ENCODE results near the gene CADM1.

The CADM1 gene

DNA sequence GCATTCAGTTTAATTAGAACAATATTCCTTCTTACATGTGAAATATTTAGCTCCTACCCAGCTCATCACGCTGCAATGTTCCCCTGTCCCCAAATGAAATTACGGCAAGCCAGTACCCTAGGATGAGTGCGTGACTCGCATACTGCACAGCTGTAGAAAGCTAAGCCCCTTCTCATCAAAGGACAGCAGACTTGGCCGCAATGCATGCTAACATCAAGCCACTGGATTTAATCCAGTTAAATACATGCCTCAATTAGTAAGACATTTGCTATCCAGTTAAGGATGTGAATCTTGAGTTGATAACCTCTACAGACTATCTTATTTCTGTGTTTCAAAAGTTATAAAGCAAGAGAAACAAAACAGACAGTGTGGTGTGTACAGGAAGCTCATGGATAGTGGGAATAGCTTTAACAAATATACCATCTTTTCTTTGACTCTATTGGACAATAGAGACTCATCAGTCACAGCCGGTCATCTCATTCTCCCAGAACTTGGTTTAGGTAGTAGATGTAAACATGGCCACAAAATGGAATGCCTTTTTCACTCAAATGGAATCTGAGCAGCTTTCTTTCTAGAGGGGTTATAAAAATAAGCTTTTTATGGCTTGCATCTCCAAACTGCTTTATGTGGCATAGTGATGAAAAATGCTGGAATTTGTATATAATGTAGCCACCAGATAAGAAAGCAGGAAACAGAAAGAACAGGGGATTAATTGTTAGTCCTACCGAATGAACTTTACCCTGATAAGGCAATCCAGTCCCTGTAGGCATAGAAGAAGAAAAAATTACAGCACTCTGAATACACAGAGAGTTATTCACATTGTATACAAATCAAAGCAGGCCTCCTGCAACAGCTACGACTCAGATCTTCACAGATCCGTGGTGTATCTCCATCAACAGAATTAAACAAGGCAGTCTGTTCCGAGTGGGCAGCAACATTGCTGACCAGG is 224.1 kb downstream of the CADM1 start:
- no peak for DNase-seq (ENCODE audit: low spot score)

DNA sequence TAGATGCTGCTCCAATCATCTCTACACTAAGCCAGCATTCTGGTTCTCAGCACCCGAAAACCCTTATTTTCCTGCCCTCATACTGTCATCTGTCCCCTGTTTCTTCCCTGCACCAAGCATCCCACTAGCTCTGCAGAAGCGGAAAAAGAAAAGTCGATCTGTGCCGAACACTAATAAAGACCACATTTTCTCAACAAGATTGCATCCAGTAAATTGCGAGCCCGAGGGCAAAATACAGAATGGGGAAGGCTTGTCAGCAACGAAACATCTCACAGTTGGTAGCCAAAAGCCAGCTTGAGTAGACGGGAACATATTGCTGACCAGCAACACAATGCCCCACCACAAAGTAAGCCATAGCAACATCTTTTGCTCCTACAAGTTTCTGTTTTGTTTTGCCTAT is 227.4 kb downstream of the CADM1 start:
- DNase-seq (ENCODE audit: low spot score) = no peak

- DNase-seq (ENCODE audit: low spot score) = no peak
These were observed 228.0 kb downstream of the CADM1 start for GRCh38 chr11:115276191-115276590.

GRCh38 chr11:115275045-115275444 is 229.2 kb downstream of the CADM1 start:
- DNase-seq (ENCODE audit: low spot score) = no peak

DNA sequence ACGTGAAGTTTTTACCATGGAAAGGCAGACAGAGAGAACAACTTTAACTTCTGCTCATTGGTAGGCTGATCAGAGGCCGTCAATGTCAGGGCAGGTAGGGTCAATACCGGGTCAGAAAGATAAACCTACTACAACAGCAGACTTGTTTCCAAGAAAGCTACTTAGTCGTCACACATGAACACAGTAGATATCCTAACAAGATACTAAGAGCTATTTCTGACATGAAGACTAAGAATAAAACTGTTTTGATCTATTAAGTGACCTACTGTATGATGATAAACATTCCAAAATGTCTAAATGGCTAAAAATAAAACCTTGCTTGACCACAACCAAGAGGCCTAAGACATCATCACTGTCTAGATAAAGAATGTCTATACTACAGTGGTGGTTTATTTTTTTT is 231.3 kb downstream of the CADM1 start:
- DNase-seq (ENCODE audit: low spot score) = no peak

GRCh38 chr11:115271643-115272042 is 232.6 kb downstream of the CADM1 start:
- DNase-seq (ENCODE audit: low spot score) = no peak

GRCh38 chr11:115269191-115269950 is 234.8 kb downstream of the CADM1 start:
- no peak for DNase-seq (ENCODE audit: low spot score)

DNA sequence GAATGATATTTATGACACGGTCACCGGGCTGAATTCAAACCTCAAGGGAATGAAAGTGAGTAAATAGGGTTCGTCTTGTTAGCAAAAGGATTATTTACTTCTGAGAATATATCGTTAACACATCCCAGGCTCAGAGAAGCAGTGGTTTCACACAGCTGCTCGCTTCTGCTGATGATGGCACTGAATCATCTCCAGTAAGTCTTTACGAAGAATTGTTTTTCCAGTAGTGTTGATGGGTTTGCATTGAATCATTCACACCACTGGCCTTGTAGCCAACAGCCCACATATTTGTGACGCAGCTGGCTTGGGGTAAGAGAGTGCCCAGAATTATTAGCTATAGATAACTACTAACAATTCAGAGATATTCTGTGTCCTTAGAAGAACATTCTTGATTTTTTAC is 236.3 kb downstream of the CADM1 start:
- peak; percentile 20 for DNase-seq (ENCODE audit: low spot score)

DNA sequence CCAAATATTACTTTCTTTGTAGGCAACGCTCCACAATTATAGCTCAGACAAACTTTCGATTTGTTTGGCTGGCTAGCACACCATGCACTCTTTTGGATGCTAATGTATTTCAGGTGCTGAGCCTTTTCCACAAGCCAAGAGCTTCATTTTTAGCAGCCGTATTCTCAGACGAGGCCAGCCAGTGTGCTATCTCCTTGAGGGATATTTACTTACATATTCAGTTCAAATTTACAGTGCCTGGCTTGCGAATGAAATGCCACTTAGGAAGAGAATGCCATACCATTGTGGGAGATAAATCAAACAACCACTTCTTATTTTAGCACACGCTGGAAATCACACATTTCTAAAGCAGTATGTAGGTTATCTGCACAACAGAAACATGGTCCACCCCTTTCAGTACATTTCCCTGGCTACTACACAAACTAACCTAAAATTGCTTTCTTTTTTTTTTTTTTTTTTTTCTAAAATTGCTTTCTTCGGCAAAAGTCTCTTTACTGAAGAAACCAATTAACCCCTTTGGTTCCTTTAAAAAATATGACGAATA is 236.9 kb downstream of the CADM1 start:
- DNase-seq (ENCODE audit: low spot score) = no peak

DNA sequence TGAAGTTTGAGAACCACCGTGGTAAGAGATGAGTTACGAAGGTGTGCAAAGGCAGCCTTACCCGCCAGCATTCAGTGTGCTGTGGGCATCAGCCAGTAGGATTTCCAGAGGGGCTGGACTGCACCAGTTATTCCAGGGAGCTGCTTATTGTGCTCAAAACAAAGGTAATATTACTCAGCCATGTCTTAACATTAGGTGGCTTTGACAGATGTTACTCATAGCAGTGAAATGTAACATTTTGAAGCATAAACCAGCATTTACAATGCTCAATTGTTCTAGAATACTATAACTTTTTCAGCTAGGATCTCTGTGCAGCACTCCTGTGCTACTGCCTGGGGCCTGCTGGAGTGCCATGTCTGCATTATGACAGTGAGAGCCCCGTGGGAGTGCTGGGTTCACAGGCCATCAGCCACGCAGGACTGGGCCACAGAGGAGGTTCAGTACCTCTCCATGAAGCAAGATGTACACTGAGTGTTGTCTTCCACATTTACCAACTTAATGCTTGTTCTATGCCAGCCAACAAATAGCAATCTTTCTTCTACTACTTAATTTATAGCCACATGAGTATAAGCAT is 238.1 kb downstream of the CADM1 start:
- no peak for DNase-seq (ENCODE audit: low spot score)

- DNase-seq (ENCODE audit: low spot score) = no peak
These were observed 240.2 kb downstream of the CADM1 start for GRCh38 chr11:115263799-115264656.

GRCh38 chr11:115258216-115258615 is 246.0 kb downstream of the CADM1 start:
- DNase-seq (ENCODE audit: low spot score) = no peak

- no peak for DNase-seq (ENCODE audit: low spot score)
These were observed 246.5 kb downstream of the CADM1 start for GRCh38 chr11:115257678-115258077.

GRCh38 chr11:115257270-115257669 is 246.9 kb downstream of the CADM1 start:
- DNase-seq (ENCODE audit: low spot score) = no peak

DNA sequence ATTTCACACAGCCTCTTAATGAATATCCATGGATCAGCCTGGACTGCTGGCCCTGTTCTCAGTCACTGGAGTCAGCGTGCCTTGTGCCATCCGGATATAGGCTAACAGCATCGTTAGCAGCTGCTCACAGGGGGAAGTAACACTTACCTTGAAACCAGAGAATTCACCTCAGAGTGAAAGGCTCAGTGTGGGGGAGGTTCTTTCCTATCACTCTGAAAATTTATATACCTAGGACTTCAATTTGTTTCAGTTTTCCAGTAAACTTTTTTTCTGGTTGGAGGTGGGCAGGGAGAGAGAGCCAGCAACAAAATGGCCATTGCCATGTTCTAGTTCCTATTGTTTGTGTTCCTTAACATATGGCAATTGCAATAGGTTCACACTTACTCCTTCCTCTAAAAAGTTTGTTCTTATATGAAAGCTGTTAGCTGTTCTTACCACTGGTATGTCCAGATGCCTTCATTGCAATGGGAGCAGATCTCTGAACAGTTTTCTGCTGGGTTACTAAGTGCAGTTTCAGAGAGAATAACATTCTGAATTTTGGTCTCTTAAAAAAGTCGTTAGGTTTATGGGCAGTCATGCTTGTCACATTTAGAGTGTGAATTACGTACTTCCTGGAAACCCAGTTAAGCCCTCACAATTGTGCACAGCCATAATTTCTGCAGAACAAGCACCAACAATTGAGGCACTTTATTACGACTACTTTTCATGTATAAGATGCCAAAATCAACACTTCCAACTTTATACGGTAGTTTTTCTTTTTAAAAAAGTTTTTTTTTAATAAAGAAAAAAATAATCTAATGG is 247.6 kb downstream of the CADM1 start:
- peak; percentile 23 for DNase-seq (ENCODE audit: low spot score)

GRCh38 chr11:115255006-115255762 is 249.0 kb downstream of the CADM1 start:
- no peak for DNase-seq (ENCODE audit: low spot score)

DNA sequence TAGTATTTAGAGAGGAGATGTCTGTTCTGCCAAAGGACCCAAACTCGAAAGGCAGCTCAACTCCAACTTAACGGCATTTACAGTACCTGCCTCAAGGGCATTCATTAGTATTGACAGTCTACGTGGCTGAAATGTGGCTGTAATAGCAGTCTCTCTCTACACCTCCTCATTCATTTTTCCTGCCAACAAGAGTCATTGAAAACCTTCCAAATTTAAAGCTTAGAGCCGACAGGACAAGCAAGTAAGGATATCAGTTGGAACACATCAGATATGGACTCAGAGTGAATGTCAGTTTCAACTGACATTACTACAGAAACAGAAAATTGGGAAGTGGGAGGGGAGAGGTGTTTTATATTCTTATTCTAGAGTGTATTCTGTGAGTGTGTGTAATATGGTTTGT is 253.1 kb downstream of the CADM1 start:
- DNase-seq (ENCODE audit: low spot score) = no peak

GRCh38 chr11:115249061-115249578 is 255.1 kb downstream of the CADM1 start:
- DNase-seq (ENCODE audit: low spot score) = no peak

DNA sequence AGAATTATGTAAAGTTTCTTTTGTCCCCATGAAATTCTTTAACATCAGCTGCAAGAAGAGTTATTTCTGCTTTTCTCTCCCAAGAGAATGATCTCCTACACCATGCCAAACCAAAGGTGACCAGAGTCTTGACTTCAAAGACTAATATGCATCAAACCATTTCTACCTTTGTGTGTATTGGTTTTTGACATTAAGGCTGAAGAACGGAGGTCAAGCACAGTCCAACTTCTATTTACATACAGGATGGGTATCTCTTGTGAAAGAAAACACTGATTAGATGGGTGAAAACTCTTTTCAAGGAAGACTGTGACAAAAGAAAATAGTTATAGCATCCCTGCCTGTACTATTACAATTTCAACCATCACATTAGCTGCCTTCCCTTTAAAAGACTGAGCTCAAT is 256.3 kb downstream of the CADM1 start:
- no peak for DNase-seq (ENCODE audit: low spot score)

DNA sequence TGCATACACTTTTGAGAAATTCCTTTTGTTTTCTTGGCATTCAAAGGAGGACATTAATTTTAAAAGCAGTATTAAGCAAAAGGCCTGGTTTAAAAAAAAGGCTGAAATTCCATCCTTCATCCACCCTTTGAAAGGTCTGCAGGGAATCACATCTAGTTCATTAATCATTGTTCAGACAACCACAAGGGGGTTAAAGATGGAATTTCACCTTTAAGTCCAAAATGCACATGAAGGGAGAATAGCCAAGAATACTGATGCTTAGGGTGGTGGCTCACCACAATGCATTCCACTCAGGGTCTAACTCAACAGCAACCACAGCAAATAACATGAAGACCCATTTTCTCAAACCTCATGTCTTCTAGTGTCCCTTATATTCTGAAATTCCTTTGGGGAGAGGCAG is 256.9 kb downstream of the CADM1 start:
- no peak for DNase-seq (ENCODE audit: low spot score)

Data from CD4-positive, alpha-beta T cell treated with Interleukin-15 for 4 hours (primary cell).